ENCODE measurements around the gene CYLC1. TPM values are rescaled to one million over a fixed set of nuclear protein-coding genes. Genes with fewer than 3 reads are reported as not detected.
A peak's percentile ranks its signal among the peaks of the same experiment; 100 is the strongest.

The CYLC1 gene
- polyA plus RNA-seq, 3 donors, result not detected

DNA sequence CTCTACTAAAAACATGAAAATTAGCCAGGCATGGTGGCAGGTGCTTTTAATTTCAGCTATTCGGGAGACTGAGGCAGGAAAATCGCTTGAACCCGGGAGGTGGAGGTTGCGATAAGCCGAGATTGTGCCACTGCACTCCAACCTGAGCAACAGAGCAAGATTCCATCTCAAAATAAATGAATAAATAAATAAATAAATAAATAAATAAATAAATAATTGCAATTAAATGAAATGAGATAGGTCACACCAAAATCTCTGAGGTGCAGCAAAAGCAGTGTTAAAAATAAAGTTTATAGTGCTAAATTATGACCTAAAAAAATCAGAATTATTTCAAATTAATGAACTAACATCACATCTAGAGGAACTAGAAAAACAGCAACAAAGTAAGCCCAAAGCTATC, 13.6 kb upstream of the CYLC1 start:
- Histone ChIP-seq H3K79me2 (ENCODE audit: insufficient read depth, low read length) (no peaks in the 10 kb centered on the region), H3K4me3 (replicated peaks in 1 of 3; ENCODE audit: low read depth in 2 of 3, low read length in 3 of 3) (no peak overlapping the region), H4K20me1 (ENCODE audit: insufficient read depth, low read length) (no peaks in the 10 kb centered on the region), H3K4me1 (ENCODE audit: control insufficient read depth in 1 of 2, insufficient read depth in 2 of 2, low read length in 2 of 2) (no peaks in the 10 kb centered on the region), H2AFZ (ENCODE audit: insufficient read depth, low read depth, low read length, poor library complexity, severe bottlenecking) (no peak overlapping the region), H3K27ac (ENCODE audit: low read depth in 1 of 2, low read length in 2 of 2) (no peak overlapping the region), H3K4me2 (replicated peaks; ENCODE audit: extremely low read depth, low read length, poor library complexity, severe bottlenecking) (no peak overlapping the region), H3K27me3 (ENCODE audit: control insufficient read depth in 2 of 2, insufficient read depth in 2 of 2, low read length in 2 of 2) (no peaks in the 10 kb centered on the region), H3K9ac (ENCODE audit: insufficient read depth, low read length, poor library complexity, severe bottlenecking) (no peak overlapping the region), H3K36me3 (replicated peaks in 1 of 2; ENCODE audit: control insufficient read depth in 1 of 2, insufficient read depth in 2 of 2, low read length in 2 of 2) (no peaks in the 10 kb centered on the region), H3K9me3 (replicated peaks in 1 of 2; ENCODE audit: control insufficient read depth in 1 of 2, insufficient read depth in 1 of 2, low read length in 2 of 2) (no peaks in the 10 kb centered on the region)
- peaks cover 0 to 2% (median 0%) of the 10 kb centered on the region in 7 donors for H3K9me3 Mint-ChIP-seq
- WGBS (ENCODE audit: insufficient coverage), result no CpG with 5 or more reads among the region's 5 CpGs
- peak overlapping the region in 1 of 7 donors; percentile 13 for H3K27ac Mint-ChIP-seq
- intact Hi-C loops (cut with micrococcal nuclease), result no loop called here
- no peaks in the 10 kb centered on the region for H3K36me3 Mint-ChIP-seq
- TF ChIP-seq, protein P1, sequence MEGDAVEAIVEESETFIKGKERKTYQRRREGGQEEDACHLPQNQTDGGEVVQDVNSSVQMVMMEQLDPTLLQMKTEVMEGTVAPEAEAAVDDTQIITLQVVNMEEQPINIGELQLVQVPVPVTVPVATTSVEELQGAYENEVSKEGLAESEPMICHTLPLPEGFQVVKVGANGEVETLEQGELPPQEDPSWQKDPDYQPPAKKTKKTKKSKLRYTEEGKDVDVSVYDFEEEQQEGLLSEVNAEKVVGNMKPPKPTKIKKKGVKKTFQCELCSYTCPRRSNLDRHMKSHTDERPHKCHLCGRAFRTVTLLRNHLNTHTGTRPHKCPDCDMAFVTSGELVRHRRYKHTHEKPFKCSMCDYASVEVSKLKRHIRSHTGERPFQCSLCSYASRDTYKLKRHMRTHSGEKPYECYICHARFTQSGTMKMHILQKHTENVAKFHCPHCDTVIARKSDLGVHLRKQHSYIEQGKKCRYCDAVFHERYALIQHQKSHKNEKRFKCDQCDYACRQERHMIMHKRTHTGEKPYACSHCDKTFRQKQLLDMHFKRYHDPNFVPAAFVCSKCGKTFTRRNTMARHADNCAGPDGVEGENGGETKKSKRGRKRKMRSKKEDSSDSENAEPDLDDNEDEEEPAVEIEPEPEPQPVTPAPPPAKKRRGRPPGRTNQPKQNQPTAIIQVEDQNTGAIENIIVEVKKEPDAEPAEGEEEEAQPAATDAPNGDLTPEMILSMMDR (IDR thresholded peaks at IDR 0.05), result no peak
- no peak for DNase-seq
- H3K4me1 Mint-ChIP-seq, result no peaks in the 10 kb centered on the region
- H3K27me3 Mint-ChIP-seq (ENCODE audit: low read depth in 3 of 3), result no peaks in the 10 kb centered on the region
- H3K4me3 Mint-ChIP-seq, result no peak overlapping the region

DNA sequence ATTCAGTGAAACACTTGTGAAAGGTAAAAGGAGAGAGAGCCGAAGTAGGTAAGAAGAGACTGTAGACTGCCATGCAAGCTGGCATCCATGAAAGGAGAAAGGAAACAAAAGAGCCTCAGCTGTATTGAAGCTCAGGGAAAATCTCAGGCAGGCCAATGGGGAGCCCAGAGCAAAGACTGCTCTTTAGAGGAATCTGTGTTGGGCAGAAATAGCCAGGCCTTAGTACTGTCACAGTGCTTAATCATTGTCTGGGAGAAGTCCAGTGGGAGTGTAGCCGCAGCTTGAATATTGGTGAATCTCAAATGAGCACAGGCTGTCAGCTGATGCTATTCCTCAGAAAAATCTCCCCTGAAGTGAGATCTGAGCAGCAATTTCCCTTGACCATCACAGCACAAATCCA, 27.6 kb downstream of the CYLC1 start:
- H3K79me2 ChIP-seq (ENCODE audit: insufficient read depth, low read length), result no peaks in the 10 kb centered on the region
- H2AFZ ChIP-seq (ENCODE audit: insufficient read depth, low read depth, low read length, poor library complexity, severe bottlenecking), result no peak overlapping the region
- no peak overlapping the region for H3K4me2 ChIP-seq (replicated peaks; ENCODE audit: extremely low read depth, low read length, poor library complexity, severe bottlenecking)
- TF ChIP-seq, protein P1 (IDR thresholded peaks at IDR 0.05), result no peak
- WGBS (ENCODE audit: insufficient coverage), result 83% methylated on average over 1 of the region's 2 CpGs
- H3K36me3 ChIP-seq (replicated peaks in 1 of 2; ENCODE audit: control insufficient read depth in 1 of 2, insufficient read depth in 2 of 2, low read length in 2 of 2), result no peaks in the 10 kb centered on the region
- H3K27me3 ChIP-seq (ENCODE audit: control insufficient read depth in 2 of 2, insufficient read depth in 2 of 2, low read length in 2 of 2), result no peaks in the 10 kb centered on the region
- H3K9me3 Mint-ChIP-seq, result peaks cover 0 to 3% (median 0%) of the 10 kb centered on the region in 7 donors
- H3K27ac ChIP-seq (ENCODE audit: low read depth in 1 of 2, low read length in 2 of 2), result no peak overlapping the region
- peak overlapping the region in 1 of 7 donors; percentile 30 for H3K27ac Mint-ChIP-seq
- no peaks in the 10 kb centered on the region for H3K4me1 Mint-ChIP-seq
- intact Hi-C loops (cut with micrococcal nuclease), result no loop called here
- no peak for DNase-seq
- no peak overlapping the region for H3K4me3 ChIP-seq (replicated peaks in 1 of 3; ENCODE audit: low read depth in 2 of 3, low read length in 3 of 3)
- H3K27me3 Mint-ChIP-seq (ENCODE audit: low read depth in 3 of 3), result no peaks in the 10 kb centered on the region
- H3K36me3 Mint-ChIP-seq, result no peaks in the 10 kb centered on the region
- no peaks in the 10 kb centered on the region for H3K4me1 ChIP-seq (ENCODE audit: control insufficient read depth in 1 of 2, insufficient read depth in 2 of 2, low read length in 2 of 2)
- H3K9me3 ChIP-seq (replicated peaks in 1 of 2; ENCODE audit: control insufficient read depth in 1 of 2, insufficient read depth in 1 of 2, low read length in 2 of 2), result no peaks in the 10 kb centered on the region
- H4K20me1 ChIP-seq (ENCODE audit: insufficient read depth, low read length), result no peaks in the 10 kb centered on the region
- no peak overlapping the region for H3K9ac ChIP-seq (ENCODE audit: insufficient read depth, low read length, poor library complexity, severe bottlenecking)
- H3K4me3 Mint-ChIP-seq, result no peak overlapping the region
